HepG2 (cell line): ENCODE data around the gene BPGM. TPM values are rescaled to one million over a fixed set of nuclear protein-coding genes. Genes with fewer than 3 reads are reported as not detected.

Experiments
- ATAC-seq: fragments of 200-7000 bp; cut with Tn5 transposase; 3 replicates; pipeline ENCODE4 v1.9.1; 2020; ENCODE audit warnings: mild to moderate bottlenecking, moderate library complexity
- BruUV-seq: library from RNA; stranded (reverse); fragments of 400-500 nt; replicated peaks from 2 replicates; lab custom pipeline; 2021; lab: Mats Ljungman, UMichigan
- CTCF ChIA-PET: fragments of 300-600 bp; formaldehyde crosslinking; extraction: SDS; loops from one replicate; lab custom pipeline; 2021; ENCODE audit warnings: low total read pairs, inconsistent platforms, low intra/inter-chr PET ratio; lab: Yijun Ruan, JAX
- POLR2A ChIA-PET: fragments of 350-600 bp; sonication (Branson Sonifier 250); formaldehyde crosslinking; loops from one replicate; lab custom pipeline; 2020; ENCODE audit warnings: antibody characterized with exemption, inconsistent platforms; lab: Yijun Ruan, JAX
- DNase-seq: peaks from one replicate; pipeline ENCODE4 v3.0.0-alpha.2; 2015; ENCODE audit warnings: low spot score
- FAIRE-seq: peaks from 3 replicates; lab custom pipeline; 2011; peaks lifted over from hg19 to GRCh38; lab: Jason Lieb, UNC
- H2AFZ ChIP-seq: one replicate; pipeline ENCODE4 v1.6.1; 2011; ENCODE audit warnings: low read length, inconsistent platforms
- H3K27ac ChIP-seq: fragments of 300-600 bp; 3 replicates; pipeline ENCODE4 v1.8.0; 2011; ENCODE audit warnings: mixed run types, mild to moderate bottlenecking, mixed read lengths, low read length, inconsistent platforms; ENCODE audit not compliant: insufficient read depth; ENCODE audit errors: extremely low read length
- H3K27me3 ChIP-seq, 2 experiments: fragments of 200-600 bp in 1 of 2; 2 replicates in 1 of 2; 3 replicates in 1 of 2; pipeline versions ENCODE4 v1.6.0 to v1.8.0; 2011; ENCODE audit warnings: low read length in 2 of 2, mild to moderate bottlenecking in 2 of 2, moderate library complexity in 2 of 2, inconsistent platforms in 1 of 2; ENCODE audit not compliant: insufficient read depth in 2 of 2, control insufficient read depth in 1 of 2
- H3K36me3 ChIP-seq, 2 experiments: fragments of 200-600 bp in 1 of 2; replicated peaks in 1 of 2; 2 replicates in 1 of 2; 3 replicates in 1 of 2; pipeline versions ENCODE4 v1.5.1 to v1.8.0; 2011; ENCODE audit warnings: low read length in 2 of 2, inconsistent platforms in 1 of 2; ENCODE audit not compliant: insufficient read depth in 2 of 2, control insufficient read depth in 1 of 2
- H3K4me1 ChIP-seq: 2 replicates; pipeline ENCODE4 v1.5.1; 2012; ENCODE audit warnings: low read length, inconsistent platforms; ENCODE audit not compliant: insufficient read depth
- H3K4me2 ChIP-seq: 2 replicates; pipeline ENCODE4 v1.6.0; 2011; ENCODE audit warnings: low read depth, low read length, inconsistent platforms
- H3K4me3 ChIP-seq, 3 experiments: fragments of 200-600 bp in 1 of 3; sonication (generic), shearing (Covaris generic) in 1 of 3; replicated peaks in 1 of 3; 2 replicates each; pipeline ENCODE4 v1.5.1; 2011 to 2016; ENCODE audit warnings: low read length in 3 of 3, inconsistent platforms in 2 of 3, low read depth in 2 of 3, mild to moderate bottlenecking in 2 of 3, control low read depth in 1 of 3, mixed read lengths in 1 of 3; ENCODE audit not compliant: insufficient read depth in 1 of 3
- H3K79me2 ChIP-seq: one replicate; pipeline ENCODE4 v1.6.1; 2011; ENCODE audit warnings: low read length, inconsistent platforms; ENCODE audit not compliant: insufficient read depth
- H3K9ac ChIP-seq: 2 replicates; pipeline ENCODE4 v1.6.0; 2011; ENCODE audit warnings: mild to moderate bottlenecking, low read depth, low read length, inconsistent platforms; ENCODE audit not compliant: insufficient read depth
- H3K9me3 ChIP-seq: 2 replicates; pipeline ENCODE4 v1.5.1; 2012; ENCODE audit warnings: mild to moderate bottlenecking, low read length
- H4K20me1 ChIP-seq: 2 replicates; pipeline ENCODE4 v1.6.0; 2011; ENCODE audit warnings: inconsistent platforms, mild to moderate bottlenecking, low read length, moderate library complexity; ENCODE audit not compliant: insufficient read depth
- ADNP ChIP-seq: sonication (generic); formaldehyde crosslinking; IDR thresholded peaks from 2 replicates; pipeline ENCODE4 v1.4.0; 2020; ENCODE audit warnings: missing genetic modification reagents
- BRD4 ChIP-seq: sonication (generic); formaldehyde crosslinking; IDR thresholded peaks from 2 replicates; pipeline ENCODE4 v1.4.0; 2020; ENCODE audit warnings: missing genetic modification reagents
- CEBPG ChIP-seq: IDR thresholded peaks from 2 replicates; pipeline ENCODE4 v1.6.1; 2016
- GABPA ChIP-seq, 2 experiments: IDR thresholded peaks; 2 replicates each; pipeline ENCODE4 v1.6.1; 2011 to 2016; ENCODE audit warnings: low read depth in 2 of 2, low read length in 1 of 2, missing biosample characterization in 1 of 2, missing genetic modification characterization in 1 of 2
- MED8 ChIP-seq: sonication (generic); formaldehyde crosslinking; IDR thresholded peaks from 2 replicates; pipeline ENCODE4 v1.8.1; 2023; ENCODE audit warnings: mild to moderate bottlenecking, missing genetic modification reagents; ENCODE audit not compliant: insufficient replicate concordance
- NR2F2 ChIP-seq: IDR thresholded peaks from 2 replicates; pipeline ENCODE4 v1.6.1; 2012; ENCODE audit warnings: low read depth, inconsistent platforms, borderline replicate concordance
- PPARG ChIP-seq: conservative IDR thresholded peaks from 2 replicates; pipeline ENCODE4 v1.6.1; 2016; ENCODE audit warnings: missing biosample characterization, missing genetic modification reagents
- TRIM24 ChIP-seq: sonication (generic); formaldehyde crosslinking; IDR thresholded peaks from 2 replicates; pipeline ENCODE4 v1.8.0; 2022; ENCODE audit warnings: mild to moderate bottlenecking, missing genetic modification reagents
- ZNF557 ChIP-seq: sonication (generic); formaldehyde crosslinking; IDR thresholded peaks from 2 replicates; pipeline ENCODE4 v1.4.0; 2020; ENCODE audit warnings: missing genetic modification reagents
- ZNF619 ChIP-seq: sonication (generic); formaldehyde crosslinking; IDR thresholded peaks from 2 replicates; pipeline ENCODE4 v1.4.0; 2020; ENCODE audit warnings: mild to moderate bottlenecking, missing genetic modification reagents
- ZNF709 ChIP-seq: sonication (generic); formaldehyde crosslinking; IDR thresholded peaks from 2 replicates; pipeline ENCODE4 v1.5.0; 2020; ENCODE audit warnings: mild to moderate bottlenecking, missing genetic modification reagents
- ZNF773 ChIP-seq: sonication (generic); formaldehyde crosslinking; IDR thresholded peaks from 2 replicates; pipeline ENCODE4 v1.4.0; 2020; ENCODE audit warnings: missing genetic modification reagents, borderline replicate concordance
- ZNF891 ChIP-seq: sonication (generic); formaldehyde crosslinking; IDR thresholded peaks from 2 replicates; pipeline ENCODE4 v1.5.0; 2020; ENCODE audit warnings: mild to moderate bottlenecking, missing genetic modification reagents
- WGBS: methylation state at CpG from one replicate; pipeline ENCODE4 v1.1.6; 2017; ENCODE audit warnings: low lambda C conversion rate; 5-methylcytosine and 5-hydroxymethylcytosine counted together
- in situ Hi-C: cut with HindIII; loops from 2 replicates; pipeline ENCODE4 v1.10.0; 2017; ENCODE audit warnings: low pct_unique_long_range_greater_than_20kb; ENCODE audit not compliant: extremely low pct_ligation_motif_present
- intact Hi-C: fragments of 100-400 bp; cut with micrococcal nuclease; formaldehyde crosslinking; loops from one replicate; pipeline ENCODE4 v1.10.0; 2022; ENCODE audit not compliant: unreplicated experiment
- polyA plus RNA-seq, 8 experiments: library from polyadenylated mRNA; depleted of rRNA in 3 of 8; stranded (reverse) in 7 of 8; unstranded in 1 of 8; fragments of >200 nt; fragmentation: Illumina TruSeq in 4 of 8; extraction: Trizol in 4 of 8; gene quantifications; 2 replicates each; pipeline versions ENCODE4 v1.2.1 to v1.2.3, GENCODE V29; 2011 to 2016; ENCODE audit warnings: low read depth in 4 of 8, missing spikeins in 1 of 8, mixed read lengths in 1 of 8; ENCODE audit not compliant: insufficient read depth in 1 of 8
- total RNA-seq, 5 experiments: library from RNA; depleted of rRNA; stranded (reverse); fragments of >200 nt; fragmentation: Illumina TruSeq; extraction: Trizol; gene quantifications; 2 replicates each; pipeline ENCODE4 v1.2.3, GENCODE V29; 2016; ENCODE audit warnings: low read depth in 1 of 5
- TF ChIP-seq, protein P1 (sequence below): sonication (generic); formaldehyde crosslinking; IDR thresholded peaks from 2 replicates; pipeline ENCODE4 v1.4.0; 2020; ENCODE audit warnings: missing genetic modification reagents, borderline replicate concordance
- TF ChIP-seq, protein P2 (sequence below): IDR thresholded peaks from 2 replicates; pipeline ENCODE4 v1.6.1; 2012; ENCODE audit warnings: low read length, improper control_type of control experiment
- TF ChIP-seq, protein P3 (sequence below): sonication (generic); formaldehyde crosslinking; IDR thresholded peaks from 2 replicates; pipeline ENCODE4 v1.5.1; 2020; ENCODE audit warnings: missing genetic modification reagents, mild to moderate bottlenecking, borderline replicate concordance

Gene BPGM
- total and polyA plus RNA-seq, 2 of the 13 experiments (the other 11 are each of a cell fraction or from before 2014, with no cell fraction given), result 4.0 to 7.5 TPM

DNA sequence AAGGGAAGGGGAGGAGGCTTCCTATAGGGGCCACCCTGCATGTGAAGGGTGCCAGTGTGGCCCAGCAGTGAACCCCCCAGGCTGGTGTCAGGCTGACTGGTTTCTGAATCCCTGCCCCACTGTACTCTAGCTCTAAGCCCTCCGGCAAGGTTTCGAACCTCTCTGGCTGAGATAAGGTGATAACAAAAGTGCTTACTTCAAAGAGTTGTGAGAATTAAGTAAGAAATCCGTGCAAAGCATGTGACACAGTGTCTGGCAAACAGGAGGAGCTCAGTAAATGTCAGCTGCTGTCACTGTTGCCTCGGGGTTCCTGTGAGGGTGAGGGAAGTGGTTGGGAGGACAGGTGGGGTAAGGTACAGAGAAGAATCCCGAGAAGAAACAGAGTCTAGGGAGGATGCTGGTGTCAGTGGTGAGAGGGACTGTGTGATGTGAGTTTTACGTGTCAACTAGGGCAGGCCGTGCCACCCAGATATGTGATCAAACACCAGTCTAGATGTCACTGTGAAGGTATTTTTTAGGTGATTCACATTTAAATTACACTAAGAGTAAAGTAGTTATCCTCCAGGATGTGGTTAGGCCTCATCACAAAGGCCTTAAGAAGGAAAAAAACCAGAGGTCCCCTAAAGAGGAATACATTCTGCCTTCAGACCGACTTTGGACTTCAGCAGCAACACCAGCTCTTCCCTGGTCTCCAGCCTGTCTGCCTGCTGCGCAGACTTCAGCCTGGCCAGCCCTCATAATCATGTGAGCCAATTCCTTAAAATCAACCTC lies 64.4 kb downstream of the BPGM start (continued):
- TF ChIP-seq, protein P1, sequence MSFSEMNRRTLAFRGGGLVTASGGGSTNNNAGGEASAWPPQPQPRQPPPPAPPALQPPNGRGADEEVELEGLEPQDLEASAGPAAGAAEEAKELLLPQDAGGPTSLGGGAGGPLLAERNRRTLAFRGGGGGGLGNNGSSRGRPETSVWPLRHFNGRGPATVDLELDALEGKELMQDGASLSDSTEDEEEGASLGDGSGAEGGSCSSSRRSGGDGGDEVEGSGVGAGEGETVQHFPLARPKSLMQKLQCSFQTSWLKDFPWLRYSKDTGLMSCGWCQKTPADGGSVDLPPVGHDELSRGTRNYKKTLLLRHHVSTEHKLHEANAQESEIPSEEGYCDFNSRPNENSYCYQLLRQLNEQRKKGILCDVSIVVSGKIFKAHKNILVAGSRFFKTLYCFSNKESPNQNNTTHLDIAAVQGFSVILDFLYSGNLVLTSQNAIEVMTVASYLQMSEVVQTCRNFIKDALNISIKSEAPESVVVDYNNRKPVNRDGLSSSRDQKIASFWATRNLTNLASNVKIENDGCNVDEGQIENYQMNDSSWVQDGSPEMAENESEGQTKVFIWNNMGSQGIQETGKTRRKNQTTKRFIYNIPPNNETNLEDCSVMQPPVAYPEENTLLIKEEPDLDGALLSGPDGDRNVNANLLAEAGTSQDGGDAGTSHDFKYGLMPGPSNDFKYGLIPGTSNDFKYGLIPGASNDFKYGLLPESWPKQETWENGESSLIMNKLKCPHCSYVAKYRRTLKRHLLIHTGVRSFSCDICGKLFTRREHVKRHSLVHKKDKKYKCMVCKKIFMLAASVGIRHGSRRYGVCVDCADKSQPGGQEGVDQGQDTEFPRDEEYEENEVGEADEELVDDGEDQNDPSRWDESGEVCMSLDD (CRISPR knock-in tag), result no peak
- TF ChIP-seq ZNF619 (no peak), ZNF891 (CRISPR knock-in tag) (no peak), PPARG (CRISPR knock-in tag) (no peak), ZNF773 (CRISPR knock-in tag) (no peak), CEBPG (CRISPR knock-in tag) (no peak)

DNA sequence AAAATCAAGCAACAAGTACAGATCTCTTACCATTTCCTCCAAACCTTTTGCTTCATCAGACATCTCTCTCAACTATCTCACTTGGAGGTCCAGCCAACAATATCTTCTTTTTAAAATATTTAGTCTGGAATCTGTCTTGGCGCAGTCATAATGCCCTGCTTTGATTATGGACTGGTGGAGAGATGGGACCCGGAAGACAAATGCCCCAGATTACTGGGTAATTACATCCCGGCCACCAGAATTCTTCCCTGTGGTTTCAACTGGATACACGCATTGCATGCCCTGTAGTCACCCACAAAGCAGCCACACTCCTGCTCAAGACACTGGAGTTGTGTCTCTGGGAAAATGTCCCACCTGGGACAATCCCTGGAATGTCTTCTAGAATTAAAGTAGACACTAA lies 65.5 kb downstream of the BPGM start:
- Histone ChIP-seq H3K4me2 (no peak overlapping the region), H3K9ac (no peak overlapping the region), H4K20me1 (no peaks in the 10 kb centered on the region), H3K4me1 (peaks cover 8% of the 10 kb centered on the region), H3K27me3 (peaks cover 0 to 9% of the 10 kb centered on the region in 2 experiments; a peak in 1 of 5 replicates), H3K4me3 (no peak overlapping the region), H3K36me3 (no peaks in the 10 kb centered on the region), H3K79me2 (no peaks in the 10 kb centered on the region), H3K9me3 (no peaks in the 10 kb centered on the region), H3K27ac (no peak overlapping the region), H2AFZ (no peak overlapping the region)
- ATAC-seq (no peak), FAIRE-seq (no peak), DNase-seq (no peak)
- 58% methylated on average over 4 of the region's 4 CpGs for WGBS
- ChIA-PET CTCF (no interaction called here), POLR2A (no interaction called here)
- in situ Hi-C loops (no loop called here), intact Hi-C loops (no loop called here)
- BruUV-seq, result no TSS peak
- TF ChIP-seq GABPA (IDR thresholded peaks at IDR 0.05; ENCODE audit: low read depth, low read length) (no peak), GABPA (CRISPR knock-in tag; IDR thresholded peaks at IDR 0.05; ENCODE audit: low read depth) (no peak), ZNF619 (no peak), NR2F2 (no peak), ADNP (no peak), ZNF709 (no peak), MED8 (no peak), TRIM24 (CRISPR knock-in tag) (no peak), ZNF557 (CRISPR knock-in tag) (no peak), BRD4 (CRISPR knock-in tag) (no peak)
- TF ChIP-seq, protein P2, sequence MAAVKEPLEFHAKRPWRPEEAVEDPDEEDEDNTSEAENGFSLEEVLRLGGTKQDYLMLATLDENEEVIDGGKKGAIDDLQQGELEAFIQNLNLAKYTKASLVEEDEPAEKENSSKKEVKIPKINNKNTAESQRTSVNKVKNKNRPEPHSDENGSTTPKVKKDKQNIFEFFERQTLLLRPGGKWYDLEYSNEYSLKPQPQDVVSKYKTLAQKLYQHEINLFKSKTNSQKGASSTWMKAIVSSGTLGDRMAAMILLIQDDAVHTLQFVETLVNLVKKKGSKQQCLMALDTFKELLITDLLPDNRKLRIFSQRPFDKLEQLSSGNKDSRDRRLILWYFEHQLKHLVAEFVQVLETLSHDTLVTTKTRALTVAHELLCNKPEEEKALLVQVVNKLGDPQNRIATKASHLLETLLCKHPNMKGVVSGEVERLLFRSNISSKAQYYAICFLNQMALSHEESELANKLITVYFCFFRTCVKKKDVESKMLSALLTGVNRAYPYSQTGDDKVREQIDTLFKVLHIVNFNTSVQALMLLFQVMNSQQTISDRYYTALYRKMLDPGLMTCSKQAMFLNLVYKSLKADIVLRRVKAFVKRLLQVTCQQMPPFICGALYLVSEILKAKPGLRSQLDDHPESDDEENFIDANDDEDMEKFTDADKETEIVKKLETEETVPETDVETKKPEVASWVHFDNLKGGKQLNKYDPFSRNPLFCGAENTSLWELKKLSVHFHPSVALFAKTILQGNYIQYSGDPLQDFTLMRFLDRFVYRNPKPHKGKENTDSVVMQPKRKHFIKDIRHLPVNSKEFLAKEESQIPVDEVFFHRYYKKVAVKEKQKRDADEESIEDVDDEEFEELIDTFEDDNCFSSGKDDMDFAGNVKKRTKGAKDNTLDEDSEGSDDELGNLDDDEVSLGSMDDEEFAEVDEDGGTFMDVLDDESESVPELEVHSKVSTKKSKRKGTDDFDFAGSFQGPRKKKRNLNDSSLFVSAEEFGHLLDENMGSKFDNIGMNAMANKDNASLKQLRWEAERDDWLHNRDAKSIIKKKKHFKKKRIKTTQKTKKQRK, result no peak
- TF ChIP-seq, protein P3, sequence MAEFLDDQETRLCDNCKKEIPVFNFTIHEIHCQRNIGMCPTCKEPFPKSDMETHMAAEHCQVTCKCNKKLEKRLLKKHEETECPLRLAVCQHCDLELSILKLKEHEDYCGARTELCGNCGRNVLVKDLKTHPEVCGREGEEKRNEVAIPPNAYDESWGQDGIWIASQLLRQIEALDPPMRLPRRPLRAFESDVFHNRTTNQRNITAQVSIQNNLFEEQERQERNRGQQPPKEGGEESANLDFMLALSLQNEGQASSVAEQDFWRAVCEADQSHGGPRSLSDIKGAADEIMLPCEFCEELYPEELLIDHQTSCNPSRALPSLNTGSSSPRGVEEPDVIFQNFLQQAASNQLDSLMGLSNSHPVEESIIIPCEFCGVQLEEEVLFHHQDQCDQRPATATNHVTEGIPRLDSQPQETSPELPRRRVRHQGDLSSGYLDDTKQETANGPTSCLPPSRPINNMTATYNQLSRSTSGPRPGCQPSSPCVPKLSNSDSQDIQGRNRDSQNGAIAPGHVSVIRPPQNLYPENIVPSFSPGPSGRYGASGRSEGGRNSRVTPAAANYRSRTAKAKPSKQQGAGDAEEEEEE (CRISPR knock-in tag), result no peak
